HepG2 (cell line): ENCODE measurements around the gene LYZL1. TPM values are rescaled to one million over a fixed set of nuclear protein-coding genes. Genes with fewer than 3 reads are reported as not detected.

ENCODE experiments used
- ATAC-seq: fragments of 200-7000 bp; cut with Tn5 transposase; 3 replicates; pipeline ENCODE4 v1.9.1; 2020; ENCODE audit warnings: mild to moderate bottlenecking, moderate library complexity
- BruUV-seq: library from RNA; stranded (reverse); fragments of 400-500 nt; replicated peaks from 2 replicates; lab custom pipeline; 2021; lab: Mats Ljungman, UMichigan
- CTCF ChIA-PET: fragments of 300-600 bp; formaldehyde crosslinking; extraction: SDS; loops from one replicate; lab custom pipeline; 2021; ENCODE audit warnings: low total read pairs, inconsistent platforms, low intra/inter-chr PET ratio; lab: Yijun Ruan, JAX
- POLR2A ChIA-PET: fragments of 350-600 bp; sonication (Branson Sonifier 250); formaldehyde crosslinking; loops from one replicate; lab custom pipeline; 2020; ENCODE audit warnings: antibody characterized with exemption, inconsistent platforms; lab: Yijun Ruan, JAX
- DNase-seq: peaks from one replicate; pipeline ENCODE4 v3.0.0-alpha.2; 2015; ENCODE audit warnings: low spot score
- FAIRE-seq: peaks from 3 replicates; lab custom pipeline; 2011; peaks lifted over from hg19 to GRCh38; lab: Jason Lieb, UNC
- H2AFZ ChIP-seq: one replicate; pipeline ENCODE4 v1.6.1; 2011; ENCODE audit warnings: low read length, inconsistent platforms
- H3K27ac ChIP-seq: fragments of 300-600 bp; 3 replicates; pipeline ENCODE4 v1.8.0; 2011; ENCODE audit warnings: mixed run types, mild to moderate bottlenecking, mixed read lengths, low read length, inconsistent platforms; ENCODE audit not compliant: insufficient read depth; ENCODE audit errors: extremely low read length
- H3K27me3 ChIP-seq, 2 experiments: fragments of 200-600 bp in 1 of 2; 2 replicates in 1 of 2; 3 replicates in 1 of 2; pipeline versions ENCODE4 v1.6.0 to v1.8.0; 2011; ENCODE audit warnings: low read length in 2 of 2, mild to moderate bottlenecking in 2 of 2, moderate library complexity in 2 of 2, inconsistent platforms in 1 of 2; ENCODE audit not compliant: insufficient read depth in 2 of 2, control insufficient read depth in 1 of 2
- H3K36me3 ChIP-seq, 2 experiments: fragments of 200-600 bp in 1 of 2; replicated peaks in 1 of 2; 2 replicates in 1 of 2; 3 replicates in 1 of 2; pipeline versions ENCODE4 v1.5.1 to v1.8.0; 2011; ENCODE audit warnings: low read length in 2 of 2, inconsistent platforms in 1 of 2; ENCODE audit not compliant: insufficient read depth in 2 of 2, control insufficient read depth in 1 of 2
- H3K4me1 ChIP-seq: 2 replicates; pipeline ENCODE4 v1.5.1; 2012; ENCODE audit warnings: low read length, inconsistent platforms; ENCODE audit not compliant: insufficient read depth
- H3K4me2 ChIP-seq: 2 replicates; pipeline ENCODE4 v1.6.0; 2011; ENCODE audit warnings: low read depth, low read length, inconsistent platforms
- H3K4me3 ChIP-seq, 3 experiments: fragments of 200-600 bp in 1 of 3; sonication (generic), shearing (Covaris generic) in 1 of 3; replicated peaks in 1 of 3; 2 replicates each; pipeline ENCODE4 v1.5.1; 2011 to 2016; ENCODE audit warnings: low read length in 3 of 3, inconsistent platforms in 2 of 3, low read depth in 2 of 3, mild to moderate bottlenecking in 2 of 3, control low read depth in 1 of 3, mixed read lengths in 1 of 3; ENCODE audit not compliant: insufficient read depth in 1 of 3
- H3K79me2 ChIP-seq: one replicate; pipeline ENCODE4 v1.6.1; 2011; ENCODE audit warnings: low read length, inconsistent platforms; ENCODE audit not compliant: insufficient read depth
- H3K9ac ChIP-seq: 2 replicates; pipeline ENCODE4 v1.6.0; 2011; ENCODE audit warnings: mild to moderate bottlenecking, low read depth, low read length, inconsistent platforms; ENCODE audit not compliant: insufficient read depth
- H3K9me3 ChIP-seq: 2 replicates; pipeline ENCODE4 v1.5.1; 2012; ENCODE audit warnings: mild to moderate bottlenecking, low read length
- H4K20me1 ChIP-seq: 2 replicates; pipeline ENCODE4 v1.6.0; 2011; ENCODE audit warnings: inconsistent platforms, mild to moderate bottlenecking, low read length, moderate library complexity; ENCODE audit not compliant: insufficient read depth
- AHDC1 ChIP-seq: sonication (generic); formaldehyde crosslinking; IDR thresholded peaks from 2 replicates; pipeline ENCODE4 v1.5.1; 2020; ENCODE audit warnings: mild to moderate bottlenecking, missing genetic modification reagents, borderline replicate concordance
- CHCHD3 ChIP-seq: sonication (generic); formaldehyde crosslinking; IDR thresholded peaks from 2 replicates; pipeline ENCODE4 v1.8.0; 2022; ENCODE audit warnings: mild to moderate bottlenecking, missing genetic modification reagents, moderate library complexity
- DMTF1 ChIP-seq: sonication (generic); formaldehyde crosslinking; IDR thresholded peaks from 2 replicates; pipeline ENCODE4 v1.4.0; 2020; ENCODE audit warnings: mild to moderate bottlenecking, missing genetic modification reagents
- EHMT2 ChIP-seq: fragments of 200-600 bp; sonication (generic); IDR thresholded peaks from 2 replicates; pipeline ENCODE4 v1.7.0; 2017; ENCODE audit warnings: antibody characterized with exemption, low read depth, low read length, borderline replicate concordance
- FOXJ3 ChIP-seq: sonication (generic); formaldehyde crosslinking; IDR thresholded peaks from 2 replicates; pipeline ENCODE4 v1.4.0; 2020; ENCODE audit warnings: missing genetic modification reagents, mild to moderate bottlenecking, borderline replicate concordance
- HDAC2 ChIP-seq: sonication (generic); formaldehyde crosslinking; IDR thresholded peaks from 2 replicates; pipeline ENCODE4 v1.4.0; 2020; ENCODE audit warnings: missing genetic modification reagents
- HOXA7 ChIP-seq: sonication (generic); formaldehyde crosslinking; IDR thresholded peaks from 2 replicates; pipeline ENCODE4 v1.8.1; 2022; ENCODE audit warnings: mild to moderate bottlenecking, missing genetic modification reagents, moderate library complexity
- KLF16 ChIP-seq, 2 experiments: sonication (generic) in 1 of 2; formaldehyde crosslinking in 1 of 2; IDR thresholded peaks; 2 replicates each; pipeline versions ENCODE4 v1.6.1 to v1.8.0; 2016 to 2023; ENCODE audit warnings: missing genetic modification reagents in 2 of 2, missing compliant biosample characterization in 1 of 2
- MTERF4 ChIP-seq: sonication (generic); formaldehyde crosslinking; IDR thresholded peaks from 2 replicates; pipeline ENCODE4 v1.8.0; 2023; ENCODE audit warnings: mild to moderate bottlenecking, missing genetic modification reagents
- ONECUT2 ChIP-seq: sonication (generic); formaldehyde crosslinking; IDR thresholded peaks from 2 replicates; pipeline ENCODE4 v1.4.0; 2020; ENCODE audit warnings: missing genetic modification reagents
- SOX5 ChIP-seq: IDR thresholded peaks from 2 replicates; pipeline ENCODE4 v1.6.1; 2016; ENCODE audit warnings: borderline replicate concordance
- STAT5B ChIP-seq: sonication (generic); formaldehyde crosslinking; IDR thresholded peaks from 2 replicates; pipeline ENCODE4 v1.4.0; 2020; ENCODE audit warnings: missing genetic modification reagents
- ZNF883 ChIP-seq: sonication (generic); formaldehyde crosslinking; IDR thresholded peaks from 2 replicates; pipeline ENCODE4 v1.5.1; 2020; ENCODE audit warnings: mild to moderate bottlenecking, missing genetic modification reagents; ENCODE audit errors: not compliant biosample characterization
- whole genome bisulfite sequencing: methylation state at CpG from one replicate; pipeline ENCODE4 v1.1.6; 2017; ENCODE audit warnings: low lambda C conversion rate; 5-methylcytosine and 5-hydroxymethylcytosine counted together
- in situ Hi-C: cut with HindIII; loops from 2 replicates; pipeline ENCODE4 v1.10.0; 2017; ENCODE audit warnings: low pct_unique_long_range_greater_than_20kb; ENCODE audit not compliant: extremely low pct_ligation_motif_present
- intact Hi-C: fragments of 100-400 bp; cut with micrococcal nuclease; formaldehyde crosslinking; loops from one replicate; pipeline ENCODE4 v1.10.0; 2022; ENCODE audit not compliant: unreplicated experiment
- polyA plus RNA-seq, 8 experiments: library from polyadenylated mRNA; depleted of rRNA in 3 of 8; stranded (reverse) in 7 of 8; unstranded in 1 of 8; fragments of >200 nt; fragmentation: Illumina TruSeq in 4 of 8; extraction: Trizol in 4 of 8; gene quantifications; 2 replicates each; pipeline versions ENCODE4 v1.2.1 to v1.2.3, GENCODE V29; 2011 to 2016; ENCODE audit warnings: low read depth in 4 of 8, missing spikeins in 1 of 8, mixed read lengths in 1 of 8; ENCODE audit not compliant: insufficient read depth in 1 of 8
- total RNA-seq, 5 experiments: library from RNA; depleted of rRNA; stranded (reverse); fragments of >200 nt; fragmentation: Illumina TruSeq; extraction: Trizol; gene quantifications; 2 replicates each; pipeline ENCODE4 v1.2.3, GENCODE V29; 2016; ENCODE audit warnings: low read depth in 1 of 5

Gene LYZL1
- total and polyA plus RNA-seq, 2 of the 13 experiments (the other 11 are each of a cell fraction or from before 2014, with no cell fraction given): not detected

GRCh38 chr10:29316308-29317026, 27.6 kb downstream of the LYZL1 start:
- CTCF ChIA-PET: no interaction called here
- TF ChIP-seq SOX5 (CRISPR knock-in tag) (peak; percentile 18; the same call in 1 of the 2 replicates), HDAC2 (0 out of 2 replicates have a peak, but pooled peaks have one; percentile 8), MTERF4 (CRISPR knock-in tag) (no peak), AHDC1 (CRISPR knock-in tag) (no peak), DMTF1 (CRISPR knock-in tag) (no peak), FOXJ3 (no peak), KLF16 (CRISPR knock-in tag; IDR thresholded peaks at IDR 0.05) (no peak), HOXA7 (CRISPR knock-in tag) (no peak), STAT5B (CRISPR knock-in tag) (no peak), ONECUT2 (CRISPR knock-in tag) (no peak), EHMT2 (no peak), CHCHD3 (no peak), ZNF883 (CRISPR knock-in tag) (no peak)

More at GRCh38 chr10:29316308-29317026, 27.6 kb downstream of the LYZL1 start:
- peaks cover 56% of the 10 kb centered on the region for H3K4me1 ChIP-seq
- no peaks in the 10 kb centered on the region for H3K27me3 ChIP-seq
- H3K4me3 ChIP-seq: no peak overlapping the region
- 70% methylated on average over 8 of the region's 8 CpGs for WGBS
- H3K36me3 ChIP-seq: no peaks in the 10 kb centered on the region
- no peaks in the 10 kb centered on the region for H3K79me2 ChIP-seq
- FAIRE-seq: no peak
- H3K4me2 ChIP-seq: peak overlapping the region; percentile 96
- no peak overlapping the region for H2AFZ ChIP-seq
- BruUV-seq: no TSS peak
- H3K9ac ChIP-seq: peak overlapping the region; percentile 78
- no peak for ATAC-seq
- peak; percentile 40 for DNase-seq
- POLR2A ChIA-PET: interaction anchor here (0.8 to 5.1 kb wide), 5 partner anchors 11 to 784 kb away, joined by 3 to 106 read pairs (median 4); partner anchors contain the start of gene WAC
- H3K9me3 ChIP-seq: no peaks in the 10 kb centered on the region
- in situ Hi-C loops: loop anchor here (10.0 kb wide), 1 partner anchor 1288 kb away; no protein-coding TSS in a partner anchor
- H3K27ac ChIP-seq: peak overlapping the region; percentile 98
- H4K20me1 ChIP-seq: no peaks in the 10 kb centered on the region
- intact Hi-C loops: loop anchor here (5.0 kb wide), 3 partner anchors 36 to 639 kb away; partner anchors contain the start of gene BAMBI
